HPDE6-E6E7 (cell line): ENCODE data around the gene POLR2E.

ENCODE experiments used
- DNase-seq: peaks from one replicate; pipeline ENCODE4 v3.0.0; 2011; ENCODE audit warnings: missing footprints; ENCODE audit errors: extremely low spot score

Gene POLR2E

DNA sequence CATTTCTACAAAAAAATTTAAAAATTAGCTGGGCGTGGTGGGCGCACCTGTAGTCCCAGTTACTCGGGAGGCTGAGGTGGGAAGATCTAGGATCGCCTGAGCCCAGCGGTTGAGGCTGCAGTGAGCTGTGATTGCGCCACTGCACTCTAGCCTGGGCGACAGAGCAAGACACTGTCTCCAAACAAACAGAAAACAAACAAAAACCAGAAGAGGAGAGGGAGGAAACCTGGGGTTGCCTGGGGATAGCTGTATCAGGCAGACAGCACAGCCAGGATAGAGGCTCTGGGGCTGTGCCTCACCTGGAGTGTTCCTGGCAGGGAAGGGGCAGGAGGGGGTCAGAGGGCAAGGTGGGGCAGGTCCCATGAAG lies 2.6 kb upstream of the POLR2E start:
- no peak for DNase-seq

DNA sequence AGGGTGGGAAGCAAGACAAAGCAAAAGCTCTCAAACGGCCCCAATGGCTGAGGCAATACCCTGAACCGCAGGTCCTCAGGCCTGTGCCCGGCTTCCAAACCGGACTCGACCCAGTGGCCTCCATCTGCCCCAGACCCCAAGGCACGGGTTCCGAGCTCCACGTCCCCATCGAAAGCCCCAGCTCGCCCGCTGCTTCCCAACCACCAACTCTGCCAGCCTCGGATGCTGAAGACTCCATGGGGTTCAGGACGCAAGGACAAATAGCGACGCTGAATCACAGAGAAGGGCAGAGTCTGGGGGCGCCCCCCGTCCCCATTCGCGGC lies 559 bp downstream of the POLR2E start:
- DNase-seq, result no peak

- no peak for DNase-seq
Measured at GRCh38 chr19:1093811-1094553, 1.2 kb downstream of the POLR2E start.

DNA sequence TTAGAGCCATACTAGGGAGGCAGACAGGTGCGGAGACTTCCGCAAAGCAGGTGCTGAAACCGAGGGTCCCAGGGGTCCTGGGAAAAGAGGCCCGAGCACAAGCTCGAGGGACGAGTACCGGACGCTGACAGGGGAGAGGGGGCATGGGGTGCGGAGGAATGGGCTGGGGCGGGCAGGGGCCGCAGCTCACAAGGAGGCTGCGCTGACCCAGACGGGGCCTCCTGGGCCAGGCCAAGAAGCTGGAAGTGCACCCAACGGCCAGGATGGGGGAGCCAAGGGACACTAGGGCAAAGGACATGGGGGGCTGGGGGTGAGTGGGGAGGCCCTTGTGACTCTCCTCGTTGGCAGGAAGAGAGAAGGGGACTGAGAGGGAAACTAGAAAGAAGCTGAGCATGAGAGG lies 1.8 kb downstream of the POLR2E start:
- no peak for DNase-seq

- no peak for DNase-seq
Measured at GRCh38 chr19:1091544-1092175, 3.5 kb downstream of the POLR2E start.

DNA sequence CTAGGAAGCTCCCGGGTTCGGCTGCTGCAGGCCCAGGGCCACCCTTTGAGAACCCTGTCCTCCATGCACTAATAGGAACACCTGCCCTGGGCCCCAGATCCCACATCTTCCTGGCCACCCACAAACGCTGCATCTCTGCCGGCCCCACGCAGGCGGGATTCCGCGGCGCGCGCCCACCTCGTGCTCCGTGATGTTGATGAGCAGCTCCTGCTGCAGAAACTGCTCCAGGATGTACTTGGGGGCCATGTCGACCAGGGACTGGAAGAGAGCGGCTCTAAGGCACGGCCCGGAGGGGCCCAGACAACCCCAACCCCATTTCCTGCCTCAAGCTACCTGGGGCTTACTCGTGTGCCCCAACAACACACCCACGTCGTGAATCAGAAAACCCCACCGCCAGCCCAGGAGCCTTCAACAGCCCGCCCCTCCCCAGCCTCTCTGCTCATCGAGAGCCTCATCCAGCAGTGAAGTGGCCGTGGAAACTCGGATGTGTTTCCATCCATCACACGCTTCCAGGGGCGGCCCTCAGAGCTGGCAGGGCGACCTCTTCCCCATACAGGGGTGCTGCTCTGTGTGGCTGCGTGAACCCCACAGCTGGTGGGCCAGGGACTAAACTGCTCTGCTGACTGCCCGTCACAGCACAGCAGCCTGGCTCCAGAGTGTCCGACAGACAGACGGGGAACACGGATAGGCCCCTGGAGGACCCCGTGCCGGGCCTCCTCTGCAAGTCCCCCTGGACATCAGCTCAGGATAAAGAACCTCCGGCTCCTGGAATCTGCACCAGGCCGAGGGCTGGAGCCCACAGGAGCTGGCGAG lies 4.2 kb downstream of the POLR2E start:
- no peak for DNase-seq

DNA sequence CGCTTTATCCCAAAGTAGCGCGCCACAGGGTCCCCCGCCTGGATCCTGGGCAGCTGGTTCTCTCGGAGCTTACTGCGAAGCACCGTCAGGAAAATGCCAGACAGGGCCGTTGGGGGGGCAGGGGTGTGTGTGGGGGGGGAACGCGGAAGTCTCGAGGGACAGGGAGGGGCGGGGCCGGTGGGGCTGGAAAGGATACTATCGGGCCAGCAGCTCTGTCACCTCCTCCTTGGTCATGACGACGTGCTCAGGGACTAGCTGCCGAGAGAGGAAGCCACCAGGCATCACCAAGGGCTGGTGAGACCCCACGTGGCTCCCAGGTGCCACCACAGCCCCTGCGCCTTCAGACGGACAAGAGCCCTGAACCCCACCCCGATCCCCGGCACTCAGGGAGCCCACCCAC lies 5.3 kb downstream of the POLR2E start:
- DNase-seq, result no peak

GRCh38 chr19:1089126-1089771 lies 5.9 kb downstream of the POLR2E start:
- no peak for DNase-seq

DNA sequence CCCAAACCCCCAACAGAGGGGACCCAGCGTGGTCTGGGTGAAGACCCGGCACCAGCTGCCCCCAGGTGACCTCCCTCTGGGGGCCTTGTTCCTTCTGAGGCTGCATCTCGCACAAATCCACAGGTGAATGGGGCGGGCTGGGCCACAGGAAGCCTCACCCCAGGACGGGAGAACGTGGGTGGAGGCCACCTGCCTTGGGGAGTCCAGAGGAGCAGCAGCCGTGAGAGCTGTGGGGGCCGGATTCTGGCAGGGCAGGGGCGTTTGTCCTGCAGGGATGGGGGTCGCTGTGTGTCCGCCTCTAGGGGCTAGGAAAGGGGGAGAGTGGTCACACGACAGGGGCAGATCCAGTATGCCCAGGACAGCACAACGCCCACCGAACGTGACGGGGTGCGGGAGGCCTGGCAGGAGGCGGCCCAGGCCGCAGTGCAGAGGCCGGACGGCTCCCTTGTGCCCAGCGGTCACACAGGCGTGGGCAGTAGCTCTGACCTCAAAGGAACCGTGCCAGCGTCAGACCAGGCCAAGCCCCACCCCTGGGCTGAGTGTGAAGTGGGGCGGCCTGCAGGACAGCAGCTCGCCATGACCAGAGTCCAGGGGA lies 6.7 kb downstream of the POLR2E start:
- no peak for DNase-seq

DNA sequence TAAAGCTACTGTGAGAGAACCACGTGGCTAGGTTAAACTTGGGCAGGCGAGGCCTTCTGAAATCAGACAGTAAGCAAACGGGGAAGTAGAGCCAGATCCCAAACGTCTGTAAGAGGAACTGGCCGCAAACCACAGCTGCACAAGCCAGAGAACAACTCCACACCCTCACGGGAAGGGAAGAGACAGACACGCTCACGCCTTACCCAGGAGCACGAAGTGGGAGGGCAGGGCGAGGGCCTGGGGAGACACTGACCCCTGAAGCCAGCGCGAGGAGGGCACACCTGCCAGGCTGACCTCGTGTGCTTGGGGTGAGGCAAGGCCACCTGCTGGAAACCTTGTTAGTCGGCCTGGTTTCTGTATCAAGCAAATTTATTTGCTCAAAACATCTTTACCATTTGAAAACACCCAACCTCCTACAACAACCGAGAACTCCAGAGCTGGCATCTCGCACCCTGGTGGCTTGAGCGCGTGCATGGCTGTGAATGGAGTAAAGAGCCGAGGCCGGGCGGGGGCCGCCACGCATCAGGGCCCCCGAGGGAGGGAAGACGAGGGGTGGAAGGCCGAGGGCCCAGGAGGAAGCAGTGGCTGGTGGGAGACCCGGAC lies 7.3 kb downstream of the POLR2E start:
- no peak for DNase-seq

- no peak for DNase-seq
Measured at GRCh38 chr19:1086613-1087012, 8.6 kb downstream of the POLR2E start.

GRCh38 chr19:1085676-1086442 lies 9.3 kb downstream of the POLR2E start:
- no peak for DNase-seq

DNA sequence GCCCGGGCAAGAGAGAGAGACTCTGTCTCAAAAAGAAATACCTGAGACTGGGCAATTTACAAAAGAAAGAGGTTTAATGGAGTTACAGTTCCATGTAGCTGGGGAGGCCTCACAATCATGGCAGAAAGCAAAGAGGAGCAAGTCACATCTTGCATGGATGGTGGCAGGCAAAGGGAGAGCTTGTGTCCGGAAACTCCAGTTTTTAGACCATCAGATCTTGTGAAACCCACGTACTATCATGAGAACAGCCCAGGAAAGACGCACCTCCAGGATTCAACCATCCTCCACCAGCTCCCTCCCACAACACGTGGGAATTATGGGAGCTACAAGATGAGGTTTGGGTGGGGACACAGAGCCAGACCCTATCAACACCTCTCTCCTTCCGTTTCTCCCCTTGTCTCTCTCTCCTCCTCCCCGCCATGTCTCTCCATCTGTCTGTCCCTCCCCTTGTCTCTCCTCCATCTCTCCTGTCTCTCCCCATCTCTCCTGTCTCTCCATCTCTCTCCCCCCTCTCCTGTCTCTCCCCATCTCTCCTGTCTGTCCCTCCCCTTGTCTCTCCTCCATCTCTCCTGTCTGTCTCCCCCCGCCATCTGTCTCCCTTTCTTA lies 10.0 kb downstream of the POLR2E start:
- no peak for DNase-seq

DNA sequence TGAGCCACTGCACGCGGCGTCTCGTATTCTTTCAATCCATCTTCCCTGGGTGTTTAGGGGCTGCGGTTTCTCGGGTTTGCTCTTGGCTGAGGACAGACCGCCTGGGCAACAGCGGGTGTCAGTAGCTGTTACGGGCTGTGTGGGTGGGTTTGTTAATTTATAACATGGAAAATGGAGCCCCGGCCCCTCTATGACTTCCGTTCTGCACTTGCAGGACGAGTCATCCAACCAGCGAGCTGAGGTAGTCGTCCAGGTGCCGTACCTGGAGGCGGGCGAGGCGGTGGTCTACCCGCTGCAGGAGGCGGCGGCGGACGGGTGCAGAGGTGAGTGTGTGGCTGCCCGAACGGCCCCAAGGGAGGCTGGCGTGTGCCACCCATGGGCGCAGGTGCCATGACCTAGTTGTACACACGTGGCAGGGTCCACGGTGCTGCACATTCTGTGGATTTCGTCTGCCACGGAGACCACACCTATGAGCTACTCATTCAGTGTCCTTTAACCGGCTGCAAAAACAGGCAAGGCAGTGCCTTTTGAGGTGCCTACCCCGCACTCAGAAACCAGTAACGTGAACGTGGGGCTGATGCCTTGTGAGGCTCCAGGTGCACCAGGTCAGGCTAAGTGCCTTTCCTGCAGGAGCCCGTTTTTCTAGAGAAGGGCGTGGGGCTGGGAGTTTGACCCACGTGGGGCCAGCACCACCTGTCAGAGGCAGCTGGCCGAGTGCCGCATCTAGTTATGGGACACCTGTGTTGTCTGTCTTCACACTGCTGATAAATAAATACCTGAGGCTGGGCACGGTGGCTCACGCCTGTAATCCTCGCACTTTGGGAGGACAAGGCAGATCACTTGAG lies 10.9 kb downstream of the POLR2E start:
- DNase-seq, result no peak

DNA sequence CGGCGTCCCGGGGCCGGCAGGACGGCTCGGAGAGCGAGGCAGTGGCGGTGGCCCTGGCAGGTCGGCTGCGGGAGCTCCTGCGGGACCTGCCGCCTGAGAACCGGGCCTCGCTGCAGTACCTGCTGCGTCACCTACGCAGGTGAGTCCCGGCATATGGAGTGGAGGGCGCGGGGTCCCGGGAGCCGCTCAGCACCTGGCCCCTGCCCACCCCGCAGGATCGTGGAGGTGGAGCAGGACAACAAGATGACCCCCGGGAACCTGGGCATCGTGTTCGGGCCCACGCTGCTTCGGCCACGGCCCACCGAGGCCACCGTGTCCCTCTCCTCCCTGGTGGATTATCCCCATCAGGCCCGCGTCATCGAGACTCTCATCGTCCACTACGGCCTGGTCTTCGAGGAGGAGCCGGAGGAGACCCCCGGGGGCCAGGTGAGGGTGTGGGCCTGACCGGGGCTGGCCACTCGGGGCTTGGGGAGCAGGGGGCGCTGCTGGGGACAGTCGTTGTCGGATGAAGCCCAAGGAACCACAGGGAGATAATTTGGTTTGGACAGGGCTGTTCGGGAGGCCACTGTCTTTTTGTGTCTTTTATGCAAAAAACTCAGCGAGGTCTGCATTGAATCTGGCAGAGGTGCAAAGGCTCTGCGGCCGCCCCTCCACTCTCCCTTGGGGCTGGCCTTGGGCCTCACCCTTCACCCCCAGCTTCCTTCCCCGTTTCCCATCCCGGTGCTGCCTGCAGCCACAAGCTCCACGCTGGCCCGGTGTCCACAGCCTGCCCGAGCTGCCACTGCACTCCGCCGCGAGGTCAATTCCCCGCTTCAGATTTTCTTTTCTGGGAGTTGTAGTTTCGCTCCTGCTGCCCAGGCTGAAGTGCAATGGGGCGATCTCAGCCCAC lies 12.0 kb downstream of the POLR2E start:
- no peak for DNase-seq

DNA sequence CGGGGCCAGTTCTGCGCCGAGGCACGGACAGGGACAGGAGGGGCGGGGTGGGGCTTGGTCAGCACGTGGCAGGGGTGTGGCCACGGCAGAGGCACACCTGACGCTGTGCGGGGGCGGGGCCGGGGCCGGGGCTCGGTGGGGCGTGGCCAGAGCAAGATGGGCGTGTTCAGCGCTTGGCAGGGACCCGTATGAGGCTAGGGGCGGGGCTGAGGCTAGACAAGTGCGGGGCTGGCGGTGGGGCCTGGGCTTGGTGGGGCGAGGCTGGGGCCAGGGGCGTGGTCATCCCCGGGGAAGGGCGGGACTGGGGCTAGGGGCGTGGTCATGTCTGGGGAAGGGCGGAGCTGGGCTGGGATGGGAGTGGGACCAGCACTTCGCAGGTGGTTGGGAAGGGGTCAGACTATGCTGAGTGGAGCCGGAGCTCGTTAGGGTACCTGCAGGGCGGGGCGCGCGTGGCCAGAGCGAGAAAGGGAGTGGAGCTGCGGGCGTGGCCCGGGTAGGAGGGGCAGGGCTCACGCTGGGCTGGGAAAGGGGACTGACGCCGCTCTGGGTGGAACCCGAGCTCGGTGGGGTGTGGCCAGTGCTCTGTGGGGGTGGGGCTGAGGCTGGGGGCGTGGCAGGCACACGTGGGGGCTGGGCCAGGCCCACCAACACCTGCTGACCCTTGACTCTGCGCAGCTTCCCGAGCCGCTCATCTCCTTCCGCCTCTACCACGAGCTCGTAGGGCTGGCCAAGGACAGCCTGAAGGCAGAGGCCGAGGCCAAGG lies 12.8 kb downstream of the POLR2E start:
- peak; percentile 83 for DNase-seq

- no peak for DNase-seq
Measured at GRCh38 chr19:1081301-1082164, 13.6 kb downstream of the POLR2E start.
